K562 (cell line): ENCODE measurements around the gene RELA. TPM values are rescaled to one million over a fixed set of nuclear protein-coding genes. Genes with fewer than 3 reads are reported as not detected.

Experiments
- BRCA1 ChIP-seq, 2 experiments: fragments of 450-650 bp in 1 of 2; sonication (generic) in 1 of 2; formaldehyde crosslinking in 1 of 2; IDR thresholded peaks; 2 replicates each; pipeline versions ENCODE4 v1.5.0 to v1.6.1; 2017 to 2020; ENCODE audit warnings: mild to moderate bottlenecking in 1 of 2, missing genetic modification reagents in 1 of 2
- BRD9 ChIP-seq: fragments of 450-650 bp; IDR thresholded peaks from 2 replicates; pipeline ENCODE4 v1.6.1; 2018; ENCODE audit warnings: low read depth; ENCODE audit not compliant: partially characterized antibody
- GATAD2A ChIP-seq: fragments of 450-650 bp; IDR thresholded peaks from 2 replicates; pipeline ENCODE4 v1.6.1; 2017
- HDAC6 ChIP-seq: IDR thresholded peaks from 2 replicates; pipeline ENCODE4 v1.6.1; 2012; ENCODE audit warnings: low read depth, mild to moderate bottlenecking, control low read depth, inconsistent platforms, low read length, moderate library complexity
- HDGF ChIP-seq: fragments of 450-650 bp; IDR thresholded peaks from 2 replicates; pipeline ENCODE4 v1.6.1; 2016
- LCOR ChIP-seq: sonication (generic); formaldehyde crosslinking; IDR thresholded peaks from 2 replicates; pipeline ENCODE4 v1.8.0; 2022; ENCODE audit warnings: mild to moderate bottlenecking, missing genetic modification reagents
- MCM3 ChIP-seq: fragments of 450-650 bp; IDR thresholded peaks from 2 replicates; pipeline ENCODE4 v1.6.1; 2016
- MCM5 ChIP-seq: fragments of 450-650 bp; IDR thresholded peaks from 2 replicates; pipeline ENCODE4 v1.6.1; 2016; ENCODE audit warnings: low read depth
- MTA3 ChIP-seq: fragments of 450-650 bp; formaldehyde crosslinking; IDR thresholded peaks from 2 replicates; pipeline ENCODE4 v1.6.1; 2017; ENCODE audit warnings: mild to moderate bottlenecking, borderline replicate concordance
- SMARCA5 ChIP-seq: fragments of 450-650 bp; IDR thresholded peaks from 2 replicates; pipeline ENCODE4 v1.6.1; 2016
- TFAM ChIP-seq: fragments of 250-450 bp; sonication (Bioruptor Pico); conservative IDR thresholded peaks from 2 replicates; pipeline ENCODE4 v1.5.0; 2021; ENCODE audit warnings: mild to moderate bottlenecking, moderate library complexity
- THRB ChIP-seq: fragments of 450-650 bp; formaldehyde crosslinking; conservative IDR thresholded peaks from 2 replicates; pipeline ENCODE4 v1.4.0; 2022; ENCODE audit warnings: mild to moderate bottlenecking, missing genetic modification characterization
- VEZF1 ChIP-seq: fragments of 200-800 bp; sonication (Bioruptor generic); IDR thresholded peaks from 2 replicates; pipeline ENCODE4 v1.6.1; 2017; ENCODE audit warnings: missing genetic modification characterization, missing compliant biosample characterization
- ZC3H4 ChIP-seq: sonication (generic); formaldehyde crosslinking; IDR thresholded peaks from 2 replicates; pipeline ENCODE4 v1.9.0; 2021; ENCODE audit warnings: missing genetic modification reagents, borderline replicate concordance
- polyA plus RNA-seq, 8 experiments: library from polyadenylated mRNA; depleted of rRNA in 4 of 8; stranded (reverse) in 5 of 8; unstranded in 3 of 8; fragments of >200 nt; fragmentation: Nextera tagmentation in 2 of 8; fragmentation: Illumina TruSeq in 1 of 8; extraction: Ambion mirVana in 2 of 8; extraction: Trizol in 1 of 8; gene quantifications; 2 replicates each; pipeline versions ENCODE4 v1.2.1 to v1.2.3, GENCODE V29; 2011 to 2014; ENCODE audit warnings: inconsistent platforms in 1 of 8, missing spikeins in 1 of 8
- total RNA-seq, 7 experiments: library from RNA; depleted of rRNA in 6 of 7; stranded (reverse); fragments of >200 nt in 6 of 7; fragmentation: Illumina TruSeq in 2 of 7; extraction: Trizol in 2 of 7; gene quantifications; 2 replicates each; pipeline versions ENCODE4 v1.2.1 to v1.2.3, GENCODE V29; 2011 to 2021; ENCODE audit warnings: low replicate concordance in 1 of 7
- TF ChIP-seq, protein P1 (sequence below): fragments of 450-650 bp; formaldehyde crosslinking; IDR thresholded peaks from 2 replicates; pipeline ENCODE4 v1.4.0; 2020; ENCODE audit warnings: mild to moderate bottlenecking, mixed read lengths
- TF ChIP-seq, protein P2 (sequence below): sonication (generic); formaldehyde crosslinking; IDR thresholded peaks from 2 replicates; pipeline ENCODE4 v1.8.0; 2022; ENCODE audit warnings: missing genetic modification reagents, mild to moderate bottlenecking, borderline replicate concordance
- TF ChIP-seq, protein P3 (sequence below): fragments of 200-400 bp; formaldehyde crosslinking; IDR thresholded peaks from 2 replicates; pipeline ENCODE4 v1.6.1; 2017; ENCODE audit warnings: mild to moderate bottlenecking, low read depth, low read length, moderate library complexity
- TF ChIP-seq, protein P4 (sequence below): fragments of 250-450 bp; sonication (Bioruptor Pico); IDR thresholded peaks from 2 replicates; pipeline ENCODE4 v1.8.0; 2022; ENCODE audit warnings: inconsistent platforms

The RELA gene
- total and polyA plus RNA-seq, 9 of the 15 experiments (the other 6 are each of a cell fraction or from before 2014, with no cell fraction given): 6.0 to 67.4 (median 20.6) TPM

DNA sequence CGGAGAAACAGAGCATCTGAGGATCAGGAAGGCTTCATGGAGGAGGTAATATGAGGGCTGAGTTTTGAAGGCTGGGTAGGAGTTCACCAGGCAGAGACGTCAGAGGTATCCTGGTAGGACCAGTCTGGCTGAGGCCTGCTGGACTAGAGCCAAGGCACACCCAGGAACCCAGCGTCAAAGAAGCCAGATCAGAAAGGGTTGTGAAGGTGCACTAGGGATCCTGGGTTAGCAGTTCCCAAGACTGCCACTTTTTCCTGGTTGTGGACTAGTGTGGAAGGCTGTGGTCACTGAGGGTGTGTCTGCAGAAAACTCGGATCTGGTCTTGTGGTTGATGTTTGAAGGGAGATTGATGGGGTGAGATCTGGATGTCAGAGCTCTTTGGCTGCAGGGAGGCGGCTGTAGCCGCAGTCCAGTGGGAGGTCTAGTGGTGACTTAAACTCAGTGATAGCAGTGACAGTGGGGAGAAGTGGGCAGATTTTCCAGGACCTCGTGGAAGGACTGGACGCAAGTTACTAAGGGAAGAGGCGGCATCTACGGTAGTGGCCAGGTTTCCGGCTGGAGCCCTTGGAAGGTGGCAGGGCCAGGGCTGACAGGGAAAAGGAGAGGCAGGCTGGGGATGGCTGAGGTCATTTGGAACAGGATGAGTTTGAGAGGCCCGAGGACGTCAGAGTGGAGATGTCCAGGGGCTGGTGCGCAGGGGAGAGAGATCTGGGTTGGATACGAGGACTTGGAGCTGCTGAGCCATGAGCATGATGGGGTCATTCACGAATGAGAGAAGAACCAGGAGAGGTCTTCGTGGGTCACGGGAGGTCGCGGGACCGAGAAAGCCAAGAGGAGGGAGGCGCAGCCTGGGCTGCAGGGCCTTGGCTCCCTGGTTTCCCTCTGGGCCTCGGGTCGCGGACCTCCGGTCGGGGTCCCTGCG, 10.9 kb downstream of the RELA start (continued):
- TF ChIP-seq, protein P1, sequence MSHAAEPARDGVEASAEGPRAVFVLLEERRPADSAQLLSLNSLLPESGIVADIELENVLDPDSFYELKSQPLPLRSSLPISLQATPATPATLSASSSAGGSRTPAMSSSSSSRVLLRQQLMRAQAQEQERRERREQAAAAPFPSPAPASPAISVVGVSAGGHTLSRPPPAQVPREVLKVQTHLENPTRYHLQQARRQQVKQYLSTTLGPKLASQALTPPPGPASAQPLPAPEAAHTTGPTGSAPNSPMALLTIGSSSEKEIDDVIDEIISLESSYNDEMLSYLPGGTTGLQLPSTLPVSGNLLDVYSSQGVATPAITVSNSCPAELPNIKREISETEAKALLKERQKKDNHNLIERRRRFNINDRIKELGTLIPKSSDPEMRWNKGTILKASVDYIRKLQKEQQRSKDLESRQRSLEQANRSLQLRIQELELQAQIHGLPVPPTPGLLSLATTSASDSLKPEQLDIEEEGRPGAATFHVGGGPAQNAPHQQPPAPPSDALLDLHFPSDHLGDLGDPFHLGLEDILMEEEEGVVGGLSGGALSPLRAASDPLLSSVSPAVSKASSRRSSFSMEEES: no peak
- TF ChIP-seq LCOR (peak; percentile 73; the same call in 1 of the 2 replicates), SMARCA5 (0 out of 2 replicates have a peak, but pooled peaks have one; percentile 35), HDGF (no peak; the same call in 1 of the 2 replicates), HDAC6 (no peak), THRB (CRISPR knock-in tag) (0 out of 2 replicates have a peak, but pooled peaks have one; percentile 21), BRCA1 (IDR thresholded peaks at IDR 0.05) (no peak), BRCA1 (CRISPR knock-in tag; IDR thresholded peaks at IDR 0.05) (no peak), TFAM (CRISPR knock-in tag) (no peak), MCM3 (no peak), GATAD2A (no peak), VEZF1 (no peak), ZC3H4 (CRISPR knock-in tag) (no peak), MCM5 (no peak), BRD9 (no peak), MTA3 (no peak)
- TF ChIP-seq, protein P2, sequence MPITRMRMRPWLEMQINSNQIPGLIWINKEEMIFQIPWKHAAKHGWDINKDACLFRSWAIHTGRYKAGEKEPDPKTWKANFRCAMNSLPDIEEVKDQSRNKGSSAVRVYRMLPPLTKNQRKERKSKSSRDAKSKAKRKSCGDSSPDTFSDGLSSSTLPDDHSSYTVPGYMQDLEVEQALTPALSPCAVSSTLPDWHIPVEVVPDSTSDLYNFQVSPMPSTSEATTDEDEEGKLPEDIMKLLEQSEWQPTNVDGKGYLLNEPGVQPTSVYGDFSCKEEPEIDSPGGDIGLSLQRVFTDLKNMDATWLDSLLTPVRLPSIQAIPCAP (CRISPR knock-in tag): no peak
- TF ChIP-seq, protein P3, sequence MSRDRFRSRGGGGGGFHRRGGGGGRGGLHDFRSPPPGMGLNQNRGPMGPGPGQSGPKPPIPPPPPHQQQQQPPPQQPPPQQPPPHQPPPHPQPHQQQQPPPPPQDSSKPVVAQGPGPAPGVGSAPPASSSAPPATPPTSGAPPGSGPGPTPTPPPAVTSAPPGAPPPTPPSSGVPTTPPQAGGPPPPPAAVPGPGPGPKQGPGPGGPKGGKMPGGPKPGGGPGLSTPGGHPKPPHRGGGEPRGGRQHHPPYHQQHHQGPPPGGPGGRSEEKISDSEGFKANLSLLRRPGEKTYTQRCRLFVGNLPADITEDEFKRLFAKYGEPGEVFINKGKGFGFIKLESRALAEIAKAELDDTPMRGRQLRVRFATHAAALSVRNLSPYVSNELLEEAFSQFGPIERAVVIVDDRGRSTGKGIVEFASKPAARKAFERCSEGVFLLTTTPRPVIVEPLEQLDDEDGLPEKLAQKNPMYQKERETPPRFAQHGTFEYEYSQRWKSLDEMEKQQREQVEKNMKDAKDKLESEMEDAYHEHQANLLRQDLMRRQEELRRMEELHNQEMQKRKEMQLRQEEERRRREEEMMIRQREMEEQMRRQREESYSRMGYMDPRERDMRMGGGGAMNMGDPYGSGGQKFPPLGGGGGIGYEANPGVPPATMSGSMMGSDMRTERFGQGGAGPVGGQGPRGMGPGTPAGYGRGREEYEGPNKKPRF: no peak
- TF ChIP-seq, protein P4, sequence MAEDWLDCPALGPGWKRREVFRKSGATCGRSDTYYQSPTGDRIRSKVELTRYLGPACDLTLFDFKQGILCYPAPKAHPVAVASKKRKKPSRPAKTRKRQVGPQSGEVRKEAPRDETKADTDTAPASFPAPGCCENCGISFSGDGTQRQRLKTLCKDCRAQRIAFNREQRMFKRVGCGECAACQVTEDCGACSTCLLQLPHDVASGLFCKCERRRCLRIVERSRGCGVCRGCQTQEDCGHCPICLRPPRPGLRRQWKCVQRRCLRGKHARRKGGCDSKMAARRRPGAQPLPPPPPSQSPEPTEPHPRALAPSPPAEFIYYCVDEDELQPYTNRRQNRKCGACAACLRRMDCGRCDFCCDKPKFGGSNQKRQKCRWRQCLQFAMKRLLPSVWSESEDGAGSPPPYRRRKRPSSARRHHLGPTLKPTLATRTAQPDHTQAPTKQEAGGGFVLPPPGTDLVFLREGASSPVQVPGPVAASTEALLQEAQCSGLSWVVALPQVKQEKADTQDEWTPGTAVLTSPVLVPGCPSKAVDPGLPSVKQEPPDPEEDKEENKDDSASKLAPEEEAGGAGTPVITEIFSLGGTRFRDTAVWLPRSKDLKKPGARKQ (CRISPR knock-in tag): no peak
